Spleen (tissue), 7 donors: ENCODE results near the gene MRC2.

ENCODE experiments used
- POLR2A ChIP-seq, 3 donors: fragments of 450-650 bp; IDR thresholded peaks; one replicate each; pipeline ENCODE4 v1.5.1; 2017; ENCODE audit warnings: antibody characterized with exemption in 3 of 3, mild to moderate bottlenecking in 1 of 3
- TF ChIP-seq, protein P1 (sequence below), 11 experiments: fragments of 200-600 bp in 7 of 11; fragments of 450-650 bp in 4 of 11; sonication (generic) in 4 of 11; IDR thresholded peaks in 8 of 11; conservative IDR thresholded peaks in 3 of 11; 1 replicate in 7 of 11; 2 replicates in 4 of 11; pipeline versions ENCODE4 v1.4.0 to v1.8.0; 2016 to 2021; ENCODE audit warnings: antibody characterized with exemption in 11 of 11, inconsistent platforms in 4 of 11, mild to moderate bottlenecking in 1 of 11
- donor health status: DM: no; HTN: no; CAD: no; lungs with moderate emphysema.
- donor health status: DM: no; HTN: no; CAD: no.
- donor health status: DM: no; HTN: no; CAD: no.

DNA sequence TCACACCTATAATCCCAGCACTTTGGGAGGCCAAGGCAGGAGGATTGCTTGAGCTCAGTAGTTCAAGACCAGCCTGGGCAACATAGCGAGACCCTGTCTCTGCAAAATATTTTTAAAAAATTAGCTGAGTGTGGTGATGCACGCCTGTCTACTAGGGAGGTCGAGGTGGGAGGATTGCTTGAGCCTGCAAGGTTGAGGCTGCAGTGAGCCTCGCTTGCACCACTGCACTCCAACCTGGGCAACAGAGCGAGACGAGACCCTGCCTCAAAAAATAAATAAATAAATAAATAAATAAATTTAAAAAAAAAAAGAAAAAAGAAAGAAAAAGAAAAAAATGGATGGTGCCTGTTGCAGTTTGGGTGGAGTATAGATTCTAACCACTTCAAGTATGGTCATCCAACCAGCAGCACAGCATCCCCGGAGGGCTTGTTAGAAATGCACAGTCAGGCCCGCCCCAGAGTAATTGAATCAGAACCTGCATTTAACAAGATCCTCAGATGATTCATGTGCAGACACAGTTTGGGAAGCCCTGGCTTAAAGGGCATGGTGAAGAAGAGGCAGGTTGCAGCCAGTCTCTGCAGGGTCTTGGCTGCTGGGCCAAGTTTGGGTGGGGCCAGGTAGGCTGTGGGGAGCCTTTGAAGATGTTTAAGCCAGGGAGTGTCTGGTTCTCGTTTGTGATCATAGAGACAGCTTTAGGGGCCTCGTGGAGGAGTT is 40.8 kb downstream of the MRC2 start:
- TF ChIP-seq, protein P1, sequence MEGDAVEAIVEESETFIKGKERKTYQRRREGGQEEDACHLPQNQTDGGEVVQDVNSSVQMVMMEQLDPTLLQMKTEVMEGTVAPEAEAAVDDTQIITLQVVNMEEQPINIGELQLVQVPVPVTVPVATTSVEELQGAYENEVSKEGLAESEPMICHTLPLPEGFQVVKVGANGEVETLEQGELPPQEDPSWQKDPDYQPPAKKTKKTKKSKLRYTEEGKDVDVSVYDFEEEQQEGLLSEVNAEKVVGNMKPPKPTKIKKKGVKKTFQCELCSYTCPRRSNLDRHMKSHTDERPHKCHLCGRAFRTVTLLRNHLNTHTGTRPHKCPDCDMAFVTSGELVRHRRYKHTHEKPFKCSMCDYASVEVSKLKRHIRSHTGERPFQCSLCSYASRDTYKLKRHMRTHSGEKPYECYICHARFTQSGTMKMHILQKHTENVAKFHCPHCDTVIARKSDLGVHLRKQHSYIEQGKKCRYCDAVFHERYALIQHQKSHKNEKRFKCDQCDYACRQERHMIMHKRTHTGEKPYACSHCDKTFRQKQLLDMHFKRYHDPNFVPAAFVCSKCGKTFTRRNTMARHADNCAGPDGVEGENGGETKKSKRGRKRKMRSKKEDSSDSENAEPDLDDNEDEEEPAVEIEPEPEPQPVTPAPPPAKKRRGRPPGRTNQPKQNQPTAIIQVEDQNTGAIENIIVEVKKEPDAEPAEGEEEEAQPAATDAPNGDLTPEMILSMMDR (IDR thresholded peaks at IDR 0.05 in 8 of 11, conservative IDR thresholded peaks at IDR 0.05 in 3 of 11): no peak
- TF ChIP-seq POLR2A (IDR thresholded peaks at IDR 0.05): no peak
